Nephron progenitor cell (in vitro differentiated cells): Measurements from ENCODE around the gene TXNL1.
A peak's percentile ranks its signal among the peaks of the same experiment; 100 is the strongest.
"Not testable (repeated sequence)": the region's sequence is repeated elsewhere in the genome, so short reads cannot be mapped to it uniquely, and the experiment has no call there.

Experiments used
- DNase-seq: peaks from one replicate; pipeline ENCODE4 v3.0.0; 2021
- H3K27ac Mint-ChIP-seq: 2 replicates; pipeline ENCODE4 v1.8.0; 2021; ENCODE audit warnings: mild to moderate bottlenecking, moderate library complexity, mixed read lengths
- H3K27me3 Mint-ChIP-seq: 2 replicates; pipeline ENCODE4 v1.8.0; 2021; ENCODE audit warnings: mild to moderate bottlenecking, low read depth, mixed read lengths; ENCODE audit not compliant: poor library complexity
- H3K36me3 Mint-ChIP-seq: 2 replicates; pipeline ENCODE4 v1.8.0; 2021; ENCODE audit warnings: low read depth, mixed read lengths
- H3K4me1 Mint-ChIP-seq: 2 replicates; pipeline ENCODE4 v1.8.0; 2021; ENCODE audit warnings: mixed read lengths
- H3K4me3 Mint-ChIP-seq: 2 replicates; pipeline ENCODE4 v1.8.0; 2021; ENCODE audit warnings: mild to moderate bottlenecking, moderate library complexity, mixed read lengths
- H3K9me3 Mint-ChIP-seq: 2 replicates; pipeline ENCODE4 v1.8.0; 2021; ENCODE audit warnings: mild to moderate bottlenecking, moderate library complexity, mixed read lengths
- CTCF ChIP-seq: fragments of 200-600 bp; sonication (generic); IDR thresholded peaks from 2 replicates; pipeline ENCODE4 v1.5.0; 2021; ENCODE audit warnings: antibody characterized with exemption

Gene TXNL1

GRCh38 chr18:56659111-56659510, 20.7 kb upstream of the TXNL1 start:
- Mint-ChIP-seq H3K27me3 (peaks cover 3% of the 10 kb centered on the region), H3K4me1 (peaks cover 24% of the 10 kb centered on the region), H3K9me3 (peaks cover 9% of the 10 kb centered on the region), H3K4me3 (no peak overlapping the region), H3K36me3 (peaks cover 9% of the 10 kb centered on the region), H3K27ac (no peak overlapping the region)
- DNase-seq: no peak
- no peak for TF ChIP-seq CTCF

- TF ChIP-seq CTCF: no peak
- Mint-ChIP-seq H3K27ac (no peak overlapping the region), H3K9me3 (peaks cover 17% of the 10 kb centered on the region), H3K27me3 (peaks cover 6% of the 10 kb centered on the region), H3K36me3 (peaks cover 16% of the 10 kb centered on the region), H3K4me3 (no peak overlapping the region), H3K4me1 (peaks cover 24% of the 10 kb centered on the region)
- no peak for DNase-seq
Measured at GRCh38 chr18:56658261-56658660, 19.9 kb upstream of the TXNL1 start.

GRCh38 chr18:56654280-56654679, 15.9 kb upstream of the TXNL1 start:
- DNase-seq, H3K27ac Mint-ChIP-seq, H3K4me3 Mint-ChIP-seq: not testable (repeated sequence)
- peaks cover 20% of the 10 kb centered on the region for H3K9me3 Mint-ChIP-seq
- H3K36me3 Mint-ChIP-seq: peaks cover 22% of the 10 kb centered on the region
- peaks cover 12% of the 10 kb centered on the region for H3K27me3 Mint-ChIP-seq
- H3K4me1 Mint-ChIP-seq: peaks cover 23% of the 10 kb centered on the region

- Mint-ChIP-seq H3K9me3 (peaks cover 20% of the 10 kb centered on the region), H3K4me3 (peak overlapping the region; percentile 41), H3K4me1 (peaks cover 23% of the 10 kb centered on the region), H3K36me3 (peaks cover 22% of the 10 kb centered on the region), H3K27ac (no peak overlapping the region), H3K27me3 (peaks cover 16% of the 10 kb centered on the region)
- TF ChIP-seq CTCF: no peak
- no peak for DNase-seq
Measured at GRCh38 chr18:56652802-56653201, 14.4 kb upstream of the TXNL1 start.

GRCh38 chr18:56651771-56652092, 13.3 kb upstream of the TXNL1 start:
- TF ChIP-seq CTCF: no peak
- Mint-ChIP-seq H3K27ac (peak overlapping the region; percentile 89), H3K4me1 (peaks cover 23% of the 10 kb centered on the region), H3K36me3 (peaks cover 22% of the 10 kb centered on the region), H3K27me3 (peaks cover 16% of the 10 kb centered on the region), H3K9me3 (peaks cover 20% of the 10 kb centered on the region), H3K4me3 (peak overlapping the region; percentile 89)
- no peak for DNase-seq

- Mint-ChIP-seq H3K27me3 (peaks cover 16% of the 10 kb centered on the region), H3K36me3 (peaks cover 22% of the 10 kb centered on the region)
- no peak for TF ChIP-seq CTCF
Measured at GRCh38 chr18:56650944-56651770, 12.8 kb upstream of the TXNL1 start, which contains the start of gene WDR7. Gene WDR7, plus strand, starts transcription at chr18:56651359. Its CDS starts 21,157 bp downstream, at chr18:56672516.

More at GRCh38 chr18:56650944-56651770, 12.8 kb upstream of the TXNL1 start, which contains the start of gene WDR7:
- Mint-ChIP-seq H3K4me1 (peaks cover 23% of the 10 kb centered on the region), H3K9me3 (peaks cover 20% of the 10 kb centered on the region), H3K4me3 (peak within 1 kb of the TSS; percentile 89), H3K27ac (peak within 1 kb of the TSS; percentile 89)
- DNase-seq: peak; percentile 96
